HL-60/S4 (cell line): ENCODE data around the gene PTPDC1.

ENCODE experiments used
- in situ Hi-C: fragments of 300-500 bp; cut with MboI; formaldehyde crosslinking; loops from 2 replicates; pipeline ENCODE4 v1.14.3; 2022; ENCODE audit warnings: low sequenced_read_pairs

Gene PTPDC1

GRCh38 chr9:94140418-94140780 lies 56.1 kb downstream of the PTPDC1 start:
- in situ Hi-C loops: no loop called here

GRCh38 chr9:94140791-94141790 lies 56.8 kb downstream of the PTPDC1 start:
- in situ Hi-C loops: no loop called here

GRCh38 chr9:94142353-94142752 lies 58.1 kb downstream of the PTPDC1 start:
- in situ Hi-C loops: no loop called here

GRCh38 chr9:94144394-94144793 lies 60.1 kb downstream of the PTPDC1 start:
- in situ Hi-C loops: no loop called here

- in situ Hi-C loops: no loop called here
Measured at GRCh38 chr9:94145640-94146039, 61.4 kb downstream of the PTPDC1 start.

GRCh38 chr9:94147776-94148175 lies 63.5 kb downstream of the PTPDC1 start:
- in situ Hi-C loops: no loop called here

- in situ Hi-C loops: no loop called here
Measured at GRCh38 chr9:94148419-94148818, 64.2 kb downstream of the PTPDC1 start.

GRCh38 chr9:94149696-94150095 lies 65.4 kb downstream of the PTPDC1 start:
- in situ Hi-C loops: no loop called here

GRCh38 chr9:94150279-94150828 lies 66.1 kb downstream of the PTPDC1 start:
- in situ Hi-C loops: no loop called here

- in situ Hi-C loops: no loop called here
Measured at GRCh38 chr9:94150890-94151650, 66.8 kb downstream of the PTPDC1 start.

- in situ Hi-C loops: no loop called here
Measured at GRCh38 chr9:94153905-94154304, 69.6 kb downstream of the PTPDC1 start.

- in situ Hi-C loops: no loop called here
Measured at GRCh38 chr9:94156348-94157049, 72.2 kb downstream of the PTPDC1 start.

GRCh38 chr9:94157050-94157801 lies 73.0 kb downstream of the PTPDC1 start:
- in situ Hi-C loops: no loop called here
